OCI-LY3 (cell line): ENCODE results near the gene ZNF835.

Experiments used
- H2AFZ ChIP-seq: fragments of 200-600, 300-600 bp; shearing (Covaris generic); 2 replicates; pipeline ENCODE4 v1.6.0; 2014; ENCODE audit warnings: antibody characterized with exemption, low read depth, low read length
- H3K27ac ChIP-seq: fragments of 200-600, 300-600 bp; sonication (generic); 2 replicates; pipeline ENCODE4 v1.5.1; 2014; ENCODE audit warnings: mild to moderate bottlenecking, low read length, moderate library complexity, mixed read lengths
- H3K27me3 ChIP-seq: fragments of 200-600, 300-600 bp; sonication (generic); 2 replicates; pipeline ENCODE4 v1.6.1; 2014; ENCODE audit warnings: low read depth, low read length, mixed read lengths
- H3K36me3 ChIP-seq: fragments of 200-600, 300-600 bp; sonication (generic); replicated peaks from 2 replicates; pipeline ENCODE3; 2014; ENCODE audit warnings: low read depth, low read length, mixed read lengths
- H3K4me1 ChIP-seq: fragments of 300-600, 200-600 bp; sonication (generic); 2 replicates; pipeline ENCODE4 v1.6.1; 2014; ENCODE audit warnings: low read length, mixed read lengths
- H3K4me2 ChIP-seq: fragments of 200-600, 300-600 bp; sonication (generic); 2 replicates; pipeline ENCODE4 v1.6.1; 2014; ENCODE audit warnings: low read length, mixed read lengths
- H3K4me3 ChIP-seq: fragments of 300-600, 200-600 bp; sonication (generic); 2 replicates; pipeline ENCODE4 v1.5.1; 2014; ENCODE audit warnings: antibody characterized with exemption, mild to moderate bottlenecking, low read length, moderate library complexity
- H3K79me2 ChIP-seq: fragments of 300-600, 200-600 bp; shearing (Covaris generic); 2 replicates; pipeline ENCODE4 v1.6.1; 2014; ENCODE audit warnings: mild to moderate bottlenecking, low read length, mixed read lengths
- H3K9ac ChIP-seq: fragments of 300-600, 200-600 bp; shearing (Covaris generic); 2 replicates; pipeline ENCODE4 v1.6.0; 2014; ENCODE audit warnings: mild to moderate bottlenecking, low read length, moderate library complexity
- H3K9me3 ChIP-seq: fragments of 200-600, 300-600 bp; shearing (Covaris generic); 2 replicates; pipeline ENCODE4 v1.6.1; 2014; ENCODE audit warnings: low read length, mixed read lengths; ENCODE audit not compliant: insufficient read depth
- H4K20me1 ChIP-seq: fragments of 200-600, 300-600 bp; sonication (generic); 2 replicates; pipeline ENCODE4 v1.6.1; 2016; ENCODE audit warnings: low read length, mixed read lengths; ENCODE audit not compliant: insufficient read depth
- EZH2phosphoT487 ChIP-seq: fragments of 200-600 bp; shearing (Covaris generic); IDR thresholded peaks from 2 replicates; pipeline ENCODE4 v1.6.1; 2018; ENCODE audit warnings: antibody characterized with exemption, mixed run types, low read depth
- TF ChIP-seq, protein P1 (sequence below): fragments of 200-600, 300-600 bp; sonication (generic); IDR thresholded peaks from 2 replicates; pipeline ENCODE4 v1.5.1; 2014; ENCODE audit warnings: antibody characterized with exemption, low read length, low read depth

Gene ZNF835

DNA sequence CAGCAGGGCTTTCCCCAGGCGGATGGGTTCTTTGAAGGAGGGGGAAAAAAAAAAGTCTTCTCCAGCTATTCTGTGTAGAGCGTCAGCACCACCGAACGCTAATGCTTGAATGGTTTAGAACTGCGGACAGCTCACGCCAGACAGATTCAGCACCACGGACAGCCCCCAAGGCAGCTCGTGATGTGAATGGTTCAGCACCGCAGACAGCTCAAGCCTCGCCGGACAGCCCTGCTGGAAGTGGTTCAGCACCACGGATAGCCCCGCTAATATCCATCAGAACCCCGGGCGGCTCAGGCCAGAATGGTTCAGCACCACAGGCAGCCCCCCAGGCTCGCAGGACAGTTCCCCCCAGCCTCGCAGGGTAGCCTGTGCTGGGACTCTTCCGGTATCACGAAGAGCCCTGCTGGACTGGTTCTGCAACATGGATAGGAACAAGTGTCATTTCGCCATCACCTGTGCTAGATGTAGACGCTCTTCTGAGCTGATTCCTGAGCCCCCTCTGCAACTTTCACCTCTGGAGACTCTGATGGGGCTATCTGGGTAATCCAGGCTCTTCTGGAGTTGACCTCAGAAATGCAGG, 33.5 kb downstream of the ZNF835 start:
- no peaks in the 10 kb centered on the region for H4K20me1 ChIP-seq
- TF ChIP-seq, protein P1, sequence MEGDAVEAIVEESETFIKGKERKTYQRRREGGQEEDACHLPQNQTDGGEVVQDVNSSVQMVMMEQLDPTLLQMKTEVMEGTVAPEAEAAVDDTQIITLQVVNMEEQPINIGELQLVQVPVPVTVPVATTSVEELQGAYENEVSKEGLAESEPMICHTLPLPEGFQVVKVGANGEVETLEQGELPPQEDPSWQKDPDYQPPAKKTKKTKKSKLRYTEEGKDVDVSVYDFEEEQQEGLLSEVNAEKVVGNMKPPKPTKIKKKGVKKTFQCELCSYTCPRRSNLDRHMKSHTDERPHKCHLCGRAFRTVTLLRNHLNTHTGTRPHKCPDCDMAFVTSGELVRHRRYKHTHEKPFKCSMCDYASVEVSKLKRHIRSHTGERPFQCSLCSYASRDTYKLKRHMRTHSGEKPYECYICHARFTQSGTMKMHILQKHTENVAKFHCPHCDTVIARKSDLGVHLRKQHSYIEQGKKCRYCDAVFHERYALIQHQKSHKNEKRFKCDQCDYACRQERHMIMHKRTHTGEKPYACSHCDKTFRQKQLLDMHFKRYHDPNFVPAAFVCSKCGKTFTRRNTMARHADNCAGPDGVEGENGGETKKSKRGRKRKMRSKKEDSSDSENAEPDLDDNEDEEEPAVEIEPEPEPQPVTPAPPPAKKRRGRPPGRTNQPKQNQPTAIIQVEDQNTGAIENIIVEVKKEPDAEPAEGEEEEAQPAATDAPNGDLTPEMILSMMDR, result no peak
- TF ChIP-seq EZH2phosphoT487, result no peak
- H2AFZ ChIP-seq, result no peak overlapping the region
- H3K4me3 ChIP-seq, result no peak overlapping the region
- no peak overlapping the region for H3K4me2 ChIP-seq
- no peak overlapping the region for H3K27ac ChIP-seq
- no peaks in the 10 kb centered on the region for H3K27me3 ChIP-seq
- no peaks in the 10 kb centered on the region for H3K79me2 ChIP-seq
- no peaks in the 10 kb centered on the region for H3K4me1 ChIP-seq
- H3K36me3 ChIP-seq, result no peaks in the 10 kb centered on the region
- H3K9ac ChIP-seq, result no peak overlapping the region
- H3K9me3 ChIP-seq, result peaks cover 26% of the 10 kb centered on the region

DNA sequence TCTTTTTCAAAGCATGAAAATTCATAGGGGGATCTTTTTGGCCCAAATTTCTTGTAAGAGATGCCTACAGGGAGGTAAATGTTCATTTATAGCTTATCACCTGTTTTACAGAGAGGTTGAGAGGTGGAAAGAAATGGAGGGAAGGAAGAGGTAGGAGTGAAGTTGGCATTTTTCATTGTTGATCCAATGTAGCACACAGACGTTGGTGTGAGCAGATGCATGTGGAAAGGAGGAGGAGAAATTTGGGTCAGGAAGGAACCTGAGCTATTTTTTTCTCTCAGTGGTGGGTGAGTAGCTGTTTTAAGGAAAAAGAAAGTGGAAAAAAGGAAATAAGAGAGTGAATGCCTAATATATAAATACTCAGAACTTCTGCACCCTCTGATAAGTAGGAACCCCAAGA, 38.5 kb downstream of the ZNF835 start:
- Histone ChIP-seq H3K9me3 (peaks cover 22% of the 10 kb centered on the region), H3K4me1 (no peaks in the 10 kb centered on the region), H3K9ac (no peak overlapping the region), H4K20me1 (no peaks in the 10 kb centered on the region), H3K79me2 (no peaks in the 10 kb centered on the region), H3K27me3 (no peaks in the 10 kb centered on the region), H3K4me3 (no peak overlapping the region), H3K27ac (no peak overlapping the region), H3K36me3 (no peaks in the 10 kb centered on the region), H2AFZ (no peak overlapping the region), H3K4me2 (no peak overlapping the region)
- no peak for TF ChIP-seq EZH2phosphoT487
- TF ChIP-seq, protein P1, result no peak

DNA sequence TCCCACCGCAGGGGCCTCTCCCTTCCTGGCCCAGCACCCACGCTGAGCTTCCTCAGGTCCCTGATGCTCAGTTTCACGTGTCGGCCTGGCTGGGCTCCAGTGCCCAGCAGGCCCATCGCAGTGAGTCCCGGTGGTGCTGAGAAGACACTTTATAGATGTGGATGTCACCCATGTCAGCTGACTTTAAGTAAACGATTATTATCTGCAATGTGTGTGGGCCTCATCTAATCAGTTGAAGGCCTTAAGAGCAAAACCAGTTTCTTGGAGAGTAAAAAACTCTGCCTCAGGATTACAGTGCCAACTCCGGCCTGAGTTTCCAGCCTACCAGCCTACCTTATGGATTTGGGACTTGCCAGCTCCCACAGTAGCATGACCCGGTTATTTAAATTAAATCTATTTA, 45.8 kb downstream of the ZNF835 start:
- no peaks in the 10 kb centered on the region for H3K4me1 ChIP-seq
- H3K27me3 ChIP-seq, result no peaks in the 10 kb centered on the region
- H3K4me2 ChIP-seq, result no peak overlapping the region
- H2AFZ ChIP-seq, result no peak overlapping the region
- no peak overlapping the region for H3K27ac ChIP-seq
- no peaks in the 10 kb centered on the region; the same call in 1 of the 2 replicates for H3K9me3 ChIP-seq
- TF ChIP-seq, protein P1, result no peak
- no peak for TF ChIP-seq EZH2phosphoT487
- H3K4me3 ChIP-seq, result no peak overlapping the region
- no peak overlapping the region for H3K9ac ChIP-seq
- peaks cover 51% of the 10 kb centered on the region for H3K36me3 ChIP-seq
- H3K79me2 ChIP-seq, result no peaks in the 10 kb centered on the region
- no peaks in the 10 kb centered on the region for H4K20me1 ChIP-seq

DNA sequence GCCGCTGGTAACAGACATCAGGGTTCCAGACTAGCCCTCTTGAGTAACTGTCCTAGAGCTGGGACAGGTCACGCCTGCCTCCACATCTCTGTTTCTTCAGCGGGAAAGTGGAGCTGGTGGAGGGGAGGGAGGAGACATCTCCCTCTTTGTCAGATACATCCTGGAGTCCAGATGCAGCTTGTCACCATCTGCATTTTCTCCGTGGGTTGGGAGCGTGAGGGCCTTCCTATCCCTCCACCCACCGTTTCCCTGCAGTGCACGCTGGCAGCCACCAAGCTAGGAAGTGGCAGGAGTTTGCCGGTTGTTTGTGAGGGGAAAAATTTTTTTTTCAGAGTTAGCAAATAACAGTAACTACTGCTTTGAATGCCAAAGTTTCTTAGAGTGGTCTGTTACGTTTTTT, 48.6 kb downstream of the ZNF835 start:
- Histone ChIP-seq H3K79me2 (peaks cover 10% of the 10 kb centered on the region; the same call in 1 of the 2 replicates), H3K9ac (no peak overlapping the region), H2AFZ (no peak overlapping the region), H3K27ac (no peak overlapping the region), H3K27me3 (no peaks in the 10 kb centered on the region), H3K4me1 (no peaks in the 10 kb centered on the region), H3K9me3 (peaks cover 4% of the 10 kb centered on the region), H3K4me3 (no peak overlapping the region), H4K20me1 (no peaks in the 10 kb centered on the region), H3K36me3 (peaks cover 68% of the 10 kb centered on the region), H3K4me2 (no peak overlapping the region)
- TF ChIP-seq, protein P1, result no peak
- TF ChIP-seq EZH2phosphoT487, result no peak
